Fibroblast of lung (primary cell): Measurements from ENCODE around the gene SPAG9. TPM values are rescaled to one million over a fixed set of nuclear protein-coding genes. Genes with fewer than 3 reads are reported as not detected.

ENCODE experiments used
- DNase-seq, 2 donors: peaks; one replicate each; pipeline versions ENCODE4 v3.0.0 to v3.0.0-alpha.2; 2010; ENCODE audit warnings: low read depth in 2 of 2
- H2AFZ ChIP-seq: 2 replicates; pipeline ENCODE4 v1.5.1; 2012; ENCODE audit warnings: low read length, control low read depth, inconsistent platforms
- H3K27ac ChIP-seq: 2 replicates; pipeline ENCODE4 v1.5.1; 2011; ENCODE audit warnings: low read length, control low read depth; ENCODE audit not compliant: insufficient read depth
- H3K27me3 ChIP-seq: 2 replicates; pipeline ENCODE4 v1.5.1; 2011; ENCODE audit warnings: mild to moderate bottlenecking, low read length; ENCODE audit not compliant: control insufficient read depth, insufficient read depth
- H3K36me3 ChIP-seq: 2 replicates; pipeline ENCODE4 v1.5.1; 2011; ENCODE audit warnings: low read length; ENCODE audit not compliant: control insufficient read depth, insufficient read depth
- H3K4me1 ChIP-seq: 2 replicates; pipeline ENCODE4 v1.5.1; 2011; ENCODE audit warnings: low read length; ENCODE audit not compliant: control insufficient read depth, insufficient read depth; ENCODE audit errors: extremely low read depth
- H3K4me2 ChIP-seq: 2 replicates; pipeline ENCODE4 v1.5.1; 2011; ENCODE audit warnings: low read length, control low read depth; ENCODE audit not compliant: insufficient read depth; ENCODE audit errors: extremely low read depth
- H3K4me3 ChIP-seq, 4 experiments: fragments of 200-600 bp in 1 of 4; sonication (generic) in 1 of 4; replicated peaks in 1 of 4; 2 replicates each; pipeline ENCODE4 v1.5.1; 2011 to 2016; ENCODE audit warnings: low read length in 4 of 4, low read depth in 3 of 4, mild to moderate bottlenecking in 3 of 4, control low read depth in 2 of 4, inconsistent platforms in 1 of 4, mixed read lengths in 1 of 4; ENCODE audit not compliant: insufficient read depth in 1 of 4; ENCODE audit errors: control extremely low read depth in 1 of 4
- H3K79me2 ChIP-seq: 2 replicates; pipeline ENCODE4 v1.5.1; 2012; ENCODE audit warnings: mild to moderate bottlenecking, low read length, inconsistent platforms; ENCODE audit not compliant: control insufficient read depth, insufficient read depth
- H3K9ac ChIP-seq: 2 replicates; pipeline ENCODE4 v1.5.1; 2011; ENCODE audit warnings: mild to moderate bottlenecking, low read length, control low read depth; ENCODE audit not compliant: insufficient read depth
- H3K9me3 ChIP-seq: 2 replicates; pipeline ENCODE4 v1.5.1; 2012; ENCODE audit warnings: low read depth, low read length; ENCODE audit not compliant: control insufficient read depth, insufficient read depth
- H4K20me1 ChIP-seq: 2 replicates; pipeline ENCODE4 v1.5.1; 2011; ENCODE audit warnings: low read length; ENCODE audit not compliant: control insufficient read depth, insufficient read depth; ENCODE audit errors: extremely low read depth
- CTCF ChIP-seq, 2 donors: IDR thresholded peaks in 1 of 2; conservative IDR thresholded peaks in 1 of 2; 1 replicate in 1 of 2; 2 replicates in 1 of 2; pipeline ENCODE4 v1.5.1; 2011 to 2012; ENCODE audit warnings: low read length in 2 of 2, control low read depth in 1 of 2, inconsistent platforms in 1 of 2, low read depth in 1 of 2, mild to moderate bottlenecking in 1 of 2
- EZH2 ChIP-seq: IDR thresholded peaks from 2 replicates; pipeline ENCODE4 v1.5.1; 2012; ENCODE audit warnings: low read length, control low read depth, mild to moderate bottlenecking; ENCODE audit errors: missing control alignments
- polyA plus RNA-seq, 2 donors: library from polyadenylated mRNA; depleted of rRNA in 1 of 2; stranded (reverse) in 1 of 2; unstranded in 1 of 2; fragments of >200 nt; gene quantifications; 2 replicates each; pipeline ENCODE4 v1.2.1, GENCODE V29; 2011 to 2012; ENCODE audit warnings: missing spikeins in 1 of 2
- total RNA-seq: library from RNA; depleted of rRNA; stranded (reverse); fragments of >200 nt; gene quantifications from 2 replicates; pipeline ENCODE4 v1.2.1, GENCODE V29; 2014

Gene SPAG9
- total and polyA plus RNA-seq, 2 donors (not counting 1 experiment from before 2014, with no cell fraction given): 49.8 to 126 TPM

GRCh38 chr17:50945779-50946222, 174.9 kb downstream of the SPAG9 start:
- Histone ChIP-seq H3K9ac (no peak overlapping the region), H3K36me3 (no peaks in the 10 kb centered on the region), H4K20me1 (no peaks in the 10 kb centered on the region), H3K4me1 (peaks cover 22% of the 10 kb centered on the region), H3K27ac (no peak overlapping the region), H3K27me3 (no peaks in the 10 kb centered on the region), H3K4me3 (no peak overlapping the region), H3K9me3 (no peaks in the 10 kb centered on the region), H3K4me2 (no peak overlapping the region), H2AFZ (no peak overlapping the region), H3K79me2 (no peaks in the 10 kb centered on the region)
- TF ChIP-seq EZH2 (no peak), CTCF (conservative IDR thresholded peaks at IDR 0.05 in 1 of 2, IDR thresholded peaks at IDR 0.05 in 1 of 2; ENCODE audit: low read depth in 1 of 2, low read length in 2 of 2) (no peak)
- no peak for DNase-seq

DNA sequence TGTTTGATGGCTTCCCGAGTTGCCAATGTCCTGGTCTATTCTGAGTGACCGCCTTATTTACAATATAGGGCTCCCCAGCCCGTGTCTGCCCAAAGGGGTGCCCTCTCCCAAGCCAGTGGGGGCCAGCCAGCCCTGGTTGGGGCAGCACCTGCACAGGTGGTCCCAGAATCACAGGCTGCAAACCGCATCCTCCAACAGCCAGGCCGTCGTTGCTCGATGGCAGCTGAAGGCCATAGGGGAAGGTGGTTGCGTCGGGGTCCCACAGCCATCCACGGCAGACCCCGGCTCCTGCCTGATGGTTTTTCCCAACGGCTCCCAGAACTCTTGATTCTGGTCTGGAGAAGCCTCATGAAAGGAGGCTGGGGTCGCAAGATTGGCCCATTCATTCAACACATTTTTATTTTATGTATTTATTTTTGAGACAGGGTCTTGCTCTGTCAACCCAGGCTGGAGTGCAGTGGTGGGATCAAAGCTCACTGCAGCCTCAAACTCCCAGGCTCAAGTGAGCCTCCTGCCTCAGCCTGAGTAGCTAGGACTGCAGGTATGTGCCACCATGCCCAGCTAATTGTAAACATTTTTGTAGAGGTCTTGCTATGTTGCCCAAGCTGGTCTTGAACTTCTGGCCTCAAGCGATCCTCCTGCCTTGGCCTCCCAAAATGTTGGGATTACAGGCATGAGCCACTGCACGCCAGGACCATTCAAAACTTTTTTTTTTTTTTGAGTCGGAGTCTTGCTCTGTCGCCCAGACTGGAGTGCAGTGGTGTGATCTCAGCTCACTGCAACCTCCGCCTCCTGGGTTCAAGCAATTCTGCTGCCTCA, 175.6 kb downstream of the SPAG9 start:
- peaks cover 16% of the 10 kb centered on the region for H3K4me1 ChIP-seq
- no peak overlapping the region for H3K9ac ChIP-seq
- H3K4me2 ChIP-seq: no peak overlapping the region
- H3K36me3 ChIP-seq: no peaks in the 10 kb centered on the region
- DNase-seq: no peak
- no peak overlapping the region for H2AFZ ChIP-seq
- H3K4me3 ChIP-seq: no peak overlapping the region
- H3K9me3 ChIP-seq: no peaks in the 10 kb centered on the region
- TF ChIP-seq CTCF (conservative IDR thresholded peaks at IDR 0.05 in 1 of 2, IDR thresholded peaks at IDR 0.05 in 1 of 2; ENCODE audit: low read depth in 1 of 2, low read length in 2 of 2) (no peak), EZH2 (no peak)
- H3K79me2 ChIP-seq: no peaks in the 10 kb centered on the region
- no peak overlapping the region for H3K27ac ChIP-seq
- no peaks in the 10 kb centered on the region for H3K27me3 ChIP-seq
- H4K20me1 ChIP-seq: no peaks in the 10 kb centered on the region

DNA sequence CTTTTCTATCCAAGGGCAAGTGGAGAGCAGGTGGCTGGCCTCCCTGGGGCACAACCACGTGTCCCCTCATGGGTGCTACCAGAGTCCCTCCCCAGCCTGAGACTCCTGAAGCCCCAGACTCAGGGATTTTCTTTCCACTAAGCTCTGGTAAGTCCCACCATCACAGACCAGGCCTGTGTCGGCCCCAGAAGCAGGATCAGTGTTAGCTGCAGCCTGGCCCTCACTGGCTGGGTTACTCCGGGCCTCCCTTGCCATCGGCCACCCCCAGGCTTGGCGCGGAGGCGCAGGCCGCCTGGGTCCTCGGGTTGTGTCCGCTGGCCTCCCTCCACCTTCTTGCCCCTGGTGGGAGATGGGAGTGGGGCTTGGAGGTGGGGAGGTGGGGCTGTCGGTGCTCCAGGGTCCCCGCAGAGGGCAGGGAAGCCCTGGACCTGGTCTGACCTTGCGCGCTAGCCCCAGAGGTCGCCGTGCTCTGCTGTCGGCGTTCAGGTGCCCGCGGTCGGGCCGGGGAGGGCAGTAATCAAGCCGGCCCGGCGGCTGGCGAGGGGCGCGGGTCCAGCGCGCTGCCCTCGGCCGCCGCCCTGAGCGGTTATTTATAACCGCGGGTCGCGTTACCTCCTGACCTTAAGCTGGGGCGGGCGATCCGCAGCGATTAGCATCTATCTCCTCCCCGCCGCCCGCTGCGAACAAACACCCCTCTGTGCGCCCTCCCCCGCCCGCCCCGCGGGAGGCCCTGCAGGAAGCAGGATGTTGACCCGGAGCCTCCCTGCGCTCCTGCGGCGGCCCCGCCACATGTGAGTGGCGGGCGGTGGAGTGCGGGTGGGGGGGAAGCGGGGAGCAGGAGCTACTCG, 176.4 kb downstream of the SPAG9 start:
- no peaks in the 10 kb centered on the region for H3K79me2 ChIP-seq
- H3K4me3 ChIP-seq: peak overlapping the region in 1 of 4 experiments; percentile 41
- H3K27ac ChIP-seq: no peak overlapping the region
- H3K36me3 ChIP-seq: no peaks in the 10 kb centered on the region
- no peaks in the 10 kb centered on the region for H4K20me1 ChIP-seq
- no peaks in the 10 kb centered on the region for H3K9me3 ChIP-seq
- TF ChIP-seq EZH2 (no peak), CTCF (conservative IDR thresholded peaks at IDR 0.05 in 1 of 2, IDR thresholded peaks at IDR 0.05 in 1 of 2; ENCODE audit: low read depth in 1 of 2, low read length in 2 of 2) (no peak)
- peak overlapping the region; percentile 59 for H3K4me2 ChIP-seq
- DNase-seq: peak; percentile 36 to 38
- H3K4me1 ChIP-seq: peaks cover 8% of the 10 kb centered on the region
- peak overlapping the region; percentile 55 for H3K9ac ChIP-seq
- H2AFZ ChIP-seq: peak overlapping the region; percentile 67
- H3K27me3 ChIP-seq: no peaks in the 10 kb centered on the region
